Stimulated activated naive B cell treated with anti-CD40 and anti-IgM and Interleukin-4, amounts not matched to agents 10 μg/mL and 1 μg/mL and 100 μg/mL, for 72 hours (primary cell): Measurements from ENCODE around the gene MS4A4E.

ENCODE experiments used
- ATAC-seq, 2 donors: fragments of 150-1000 bp; cut with Tn5 transposase; replicated peaks; 2 replicates each; pipeline ENCODE4 v1.10.0; 2021; ENCODE audit warnings: moderate library complexity in 1 of 2
- DNase-seq: peaks from one replicate; pipeline ENCODE4 v3.0.0; 2021
- H3K27ac Mint-ChIP-seq: one replicate; pipeline ENCODE4 v1.8.0; 2022; ENCODE audit warnings: mild to moderate bottlenecking, mixed read lengths
- H3K27me3 Mint-ChIP-seq, 2 donors: one replicate each; pipeline ENCODE4 v1.8.0; 2022; ENCODE audit warnings: mixed read lengths in 2 of 2
- H3K36me3 Mint-ChIP-seq, 2 donors: one replicate each; pipeline ENCODE4 v1.8.0; 2022; ENCODE audit warnings: mixed read lengths in 2 of 2, mild to moderate bottlenecking in 1 of 2
- H3K4me1 Mint-ChIP-seq, 2 donors: one replicate each; pipeline ENCODE4 v1.8.0; 2022; ENCODE audit warnings: mixed read lengths in 2 of 2, mild to moderate bottlenecking in 1 of 2
- H3K4me3 Mint-ChIP-seq, 2 donors: one replicate each; pipeline ENCODE4 v1.8.0; 2022; ENCODE audit warnings: mild to moderate bottlenecking in 2 of 2, mixed read lengths in 2 of 2, moderate library complexity in 1 of 2
- H3K9me3 Mint-ChIP-seq, 2 donors: one replicate each; pipeline ENCODE4 v1.8.0; 2022; ENCODE audit warnings: mixed read lengths in 2 of 2, mild to moderate bottlenecking in 1 of 2

The MS4A4E gene

GRCh38 chr11:60182541-60183330, 60.2 kb downstream of the MS4A4E start, which contains the start of gene MS4A6A:
MS4A6A (minus strand) TSS chr11:60183083; CDS start chr11:60181727, 1,356 bp downstream.
- Mint-ChIP-seq H3K9me3 (peaks cover 5 to 7% of the 10 kb centered on the region in 2 donors), H3K27me3 (peaks cover 8 to 14% of the 10 kb centered on the region in 2 donors), H3K27ac (peak within 1 kb of the TSS; percentile 4), H3K4me3 (no peak within 1 kb of the TSS), H3K36me3 (peaks cover 6 to 8% of the 10 kb centered on the region in 2 donors), H3K4me1 (peaks cover 35 to 43% of the 10 kb centered on the region in 2 donors)
- DNase-seq (no peak), ATAC-seq (no peak)

- Mint-ChIP-seq H3K27me3 (peaks cover 7 to 24% of the 10 kb centered on the region in 2 donors), H3K4me3 (peak overlapping the region in 1 of 2 donors; percentile 30), H3K36me3 (peaks cover 0 to 2% of the 10 kb centered on the region in 2 donors), H3K4me1 (peaks cover 14 to 30% of the 10 kb centered on the region in 2 donors), H3K27ac (peak overlapping the region; percentile 65), H3K9me3 (peaks cover 3 to 5% of the 10 kb centered on the region in 2 donors)
- DNase-seq (peak; percentile 58), ATAC-seq (peak; percentile 95)
Measured at GRCh38 chr11:60175860-60176275, 67.1 kb downstream of the MS4A4E start.

- no peak for DNase-seq
- Mint-ChIP-seq H3K9me3 (peaks cover 13 to 22% of the 10 kb centered on the region in 2 donors), H3K4me3 (no peak overlapping the region), H3K36me3 (peaks cover 3 to 16% of the 10 kb centered on the region in 2 donors), H3K27ac (no peak overlapping the region), H3K27me3 (peaks cover 0 to 18% of the 10 kb centered on the region in 2 donors), H3K4me1 (peaks cover 20 to 34% of the 10 kb centered on the region in 2 donors)
- no peak for ATAC-seq
Measured at GRCh38 chr11:60172011-60172410, 70.9 kb downstream of the MS4A4E start.

GRCh38 chr11:60170566-60170965, 72.4 kb downstream of the MS4A4E start:
- Mint-ChIP-seq H3K4me3 (no peak overlapping the region), H3K4me1 (peaks cover 10 to 25% of the 10 kb centered on the region in 2 donors), H3K9me3 (peaks cover 13 to 24% of the 10 kb centered on the region in 2 donors), H3K36me3 (peaks cover 3 to 16% of the 10 kb centered on the region in 2 donors), H3K27ac (no peak overlapping the region), H3K27me3 (peaks cover 0 to 18% of the 10 kb centered on the region in 2 donors)
- DNase-seq (no peak), ATAC-seq (peak in 1 of 2 donors; percentile 38)

- no peak for DNase-seq
- ATAC-seq, result peak; percentile 10 to 51
- Mint-ChIP-seq H3K36me3 (peaks cover 3 to 16% of the 10 kb centered on the region in 2 donors), H3K9me3 (peaks cover 13 to 25% of the 10 kb centered on the region in 2 donors), H3K27me3 (peaks cover 0 to 13% of the 10 kb centered on the region in 2 donors), H3K27ac (peak overlapping the region; percentile 1), H3K4me3 (no peak overlapping the region), H3K4me1 (peaks cover 11 to 16% of the 10 kb centered on the region in 2 donors)
Measured at GRCh38 chr11:60169264-60169915, 73.5 kb downstream of the MS4A4E start.

GRCh38 chr11:60168306-60168705, 74.6 kb downstream of the MS4A4E start:
- Mint-ChIP-seq H3K4me3 (no peak overlapping the region), H3K9me3 (peaks cover 13 to 25% of the 10 kb centered on the region in 2 donors), H3K27me3 (peaks cover 0 to 13% of the 10 kb centered on the region in 2 donors), H3K4me1 (peaks cover 5 to 8% of the 10 kb centered on the region in 2 donors), H3K36me3 (peaks cover 3 to 16% of the 10 kb centered on the region in 2 donors), H3K27ac (no peak overlapping the region)
- DNase-seq, result no peak
- no peak for ATAC-seq

- no peak for DNase-seq
- peaks cover 3 to 15% of the 10 kb centered on the region in 2 donors for H3K36me3 Mint-ChIP-seq
- no peak overlapping the region for H3K4me3 Mint-ChIP-seq
- H3K4me1 Mint-ChIP-seq, result peaks cover 4 to 8% of the 10 kb centered on the region in 2 donors
- no peak overlapping the region for H3K27ac Mint-ChIP-seq
- H3K9me3 Mint-ChIP-seq, result peaks cover 9 to 23% of the 10 kb centered on the region in 2 donors
- no peak for ATAC-seq
- peaks cover 0 to 7% of the 10 kb centered on the region in 2 donors for H3K27me3 Mint-ChIP-seq
Measured at GRCh38 chr11:60165951-60166350, 77.0 kb downstream of the MS4A4E start.

GRCh38 chr11:60165538-60165937, 77.4 kb downstream of the MS4A4E start:
- ATAC-seq, result no peak
- no peak overlapping the region for H3K27ac Mint-ChIP-seq
- no peak for DNase-seq
- H3K4me3 Mint-ChIP-seq, result no peak overlapping the region
- H3K9me3 Mint-ChIP-seq, result peaks cover 5 to 19% of the 10 kb centered on the region in 2 donors
- H3K27me3 Mint-ChIP-seq, result peaks cover 0 to 3% of the 10 kb centered on the region in 2 donors
- H3K4me1 Mint-ChIP-seq, result peaks cover 4 to 7% of the 10 kb centered on the region in 2 donors
- H3K36me3 Mint-ChIP-seq, result peaks cover 3 to 11% of the 10 kb centered on the region in 2 donors

GRCh38 chr11:60164550-60165075, 78.3 kb downstream of the MS4A4E start:
- Mint-ChIP-seq H3K4me3 (no peak overlapping the region), H3K36me3 (peaks cover 3 to 7% of the 10 kb centered on the region in 2 donors), H3K4me1 (peaks cover 2 to 5% of the 10 kb centered on the region in 2 donors), H3K9me3 (peaks cover 0 to 12% of the 10 kb centered on the region in 2 donors), H3K27me3 (no peaks in the 10 kb centered on the region), H3K27ac (no peak overlapping the region)
- DNase-seq, result no peak
- peak in 1 of 2 donors; percentile 39 for ATAC-seq

- Mint-ChIP-seq H3K27ac (no peak overlapping the region), H3K36me3 (no peaks in the 10 kb centered on the region), H3K27me3 (peaks cover 0 to 10% of the 10 kb centered on the region in 2 donors), H3K4me1 (peaks cover 0 to 1% of the 10 kb centered on the region in 2 donors), H3K4me3 (no peak overlapping the region), H3K9me3 (peaks cover 0 to 1% of the 10 kb centered on the region in 2 donors)
- no peak for ATAC-seq
- no peak for DNase-seq
Measured at GRCh38 chr11:60161766-60162165, 81.2 kb downstream of the MS4A4E start.

GRCh38 chr11:60161107-60161506, 81.8 kb downstream of the MS4A4E start:
- peaks cover 0 to 3% of the 10 kb centered on the region in 2 donors for H3K9me3 Mint-ChIP-seq
- ATAC-seq, result no peak
- no peak overlapping the region for H3K27ac Mint-ChIP-seq
- H3K36me3 Mint-ChIP-seq, result no peaks in the 10 kb centered on the region
- H3K27me3 Mint-ChIP-seq, result peaks cover 0 to 10% of the 10 kb centered on the region in 2 donors
- H3K4me3 Mint-ChIP-seq, result no peak overlapping the region
- no peak for DNase-seq
- peaks cover 0 to 3% of the 10 kb centered on the region in 2 donors for H3K4me1 Mint-ChIP-seq

- H3K27ac Mint-ChIP-seq, result no peak overlapping the region
- peaks cover 0 to 10% of the 10 kb centered on the region in 2 donors for H3K27me3 Mint-ChIP-seq
- DNase-seq, result no peak
- peaks cover 0 to 4% of the 10 kb centered on the region in 2 donors for H3K4me1 Mint-ChIP-seq
- no peaks in the 10 kb centered on the region for H3K36me3 Mint-ChIP-seq
- peaks cover 0 to 1% of the 10 kb centered on the region in 2 donors for H3K9me3 Mint-ChIP-seq
- no peak for ATAC-seq
- H3K4me3 Mint-ChIP-seq, result no peak overlapping the region
Measured at GRCh38 chr11:60159868-60160267, 83.1 kb downstream of the MS4A4E start.

GRCh38 chr11:60159284-60159683, 83.7 kb downstream of the MS4A4E start:
- H3K4me1 Mint-ChIP-seq, result peaks cover 0 to 2% of the 10 kb centered on the region in 2 donors
- no peak overlapping the region for H3K27ac Mint-ChIP-seq
- ATAC-seq (no peak), DNase-seq (no peak)
- H3K27me3 Mint-ChIP-seq, result peaks cover 0 to 10% of the 10 kb centered on the region in 2 donors
- H3K9me3 Mint-ChIP-seq, result peaks cover 0 to 1% of the 10 kb centered on the region in 2 donors
- no peaks in the 10 kb centered on the region for H3K36me3 Mint-ChIP-seq
- H3K4me3 Mint-ChIP-seq, result no peak overlapping the region

GRCh38 chr11:60158636-60159035, 84.3 kb downstream of the MS4A4E start:
- DNase-seq (no peak), ATAC-seq (no peak)
- H3K9me3 Mint-ChIP-seq, result peaks cover 0 to 1% of the 10 kb centered on the region in 2 donors
- peaks cover 0 to 10% of the 10 kb centered on the region in 2 donors for H3K27me3 Mint-ChIP-seq
- H3K27ac Mint-ChIP-seq, result no peak overlapping the region
- H3K4me3 Mint-ChIP-seq, result no peak overlapping the region
- peaks cover 0 to 2% of the 10 kb centered on the region in 2 donors for H3K4me1 Mint-ChIP-seq
- no peaks in the 10 kb centered on the region for H3K36me3 Mint-ChIP-seq
